ENCODE results near the gene ETV3L. TPM values are rescaled to one million over a fixed set of nuclear protein-coding genes. Genes with fewer than 3 reads are reported as not detected.

The ETV3L gene
- polyA plus RNA-seq, 4 donors: not detected

GRCh38 chr1:157043685-157044084 lies 55.9 kb downstream of the ETV3L start:
- Histone ChIP-seq H3K9me3 (ENCODE audit: control insufficient read depth in 2 of 2, insufficient read depth in 1 of 2, low read depth in 1 of 2, low read length in 1 of 2) (no peaks in the 10 kb centered on the region), H3K36me3 (ENCODE audit: control insufficient read depth in 3 of 3, insufficient read depth in 2 of 3, low read depth in 1 of 3, low read length in 3 of 3) (no peaks in the 10 kb centered on the region), H3K27me3 (ENCODE audit: control insufficient read depth in 3 of 3, insufficient read depth in 3 of 3, low read length in 3 of 3) (no peaks in the 10 kb centered on the region), H3K4me1 (ENCODE audit: control insufficient read depth in 3 of 3, insufficient read depth in 2 of 3, low read depth in 1 of 3, low read length in 2 of 3) (peaks cover 9 to 30% (median 28%) of the 10 kb centered on the region in 3 donors), H3K27ac (ENCODE audit: low read depth in 1 of 3, low read length in 2 of 3) (no peak overlapping the region), H3K4me3 (ENCODE audit: low read depth in 1 of 3, low read length in 3 of 3) (peak overlapping the region in 2 of 3 donors; percentile 42 to 59)
- FAIRE-seq: no peak
- DNase-seq: no peak
- WGBS, 3 donors: 56 to 73% (median 68%) methylated on average over 2 of the region's 2 CpGs

DNA sequence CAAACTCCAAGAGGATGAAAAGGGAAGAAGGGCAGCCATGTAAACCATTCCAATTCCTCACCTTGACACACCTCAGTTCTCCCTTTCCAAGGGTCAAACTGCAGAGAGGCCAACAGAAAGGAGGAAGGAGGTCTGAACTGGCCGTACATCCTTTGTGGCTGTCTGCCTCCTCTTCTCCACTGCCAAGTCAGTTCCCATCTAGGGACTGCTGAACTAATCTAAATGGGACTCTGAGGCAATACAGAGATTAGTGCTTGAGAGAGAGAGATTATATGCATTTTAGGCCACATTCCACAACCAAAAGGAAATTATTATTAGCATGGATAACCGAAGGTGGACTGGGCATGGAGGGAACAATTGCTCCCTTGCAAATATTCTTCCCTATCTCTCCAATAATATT lies 56.8 kb downstream of the ETV3L start:
- no peaks in the 10 kb centered on the region for H3K27me3 ChIP-seq (ENCODE audit: control insufficient read depth in 3 of 3, insufficient read depth in 3 of 3, low read length in 3 of 3)
- H3K4me3 ChIP-seq (ENCODE audit: low read depth in 1 of 3, low read length in 3 of 3): peak overlapping the region in 1 of 3 donors; percentile 42
- H3K9me3 ChIP-seq (ENCODE audit: control insufficient read depth in 2 of 2, insufficient read depth in 1 of 2, low read depth in 1 of 2, low read length in 1 of 2): no peaks in the 10 kb centered on the region
- H3K36me3 ChIP-seq (ENCODE audit: control insufficient read depth in 3 of 3, insufficient read depth in 2 of 3, low read depth in 1 of 3, low read length in 3 of 3): no peaks in the 10 kb centered on the region
- FAIRE-seq: no peak
- DNase-seq: peak in 1 of 2 donors; percentile 45
- peaks cover 9 to 30% (median 28%) of the 10 kb centered on the region in 3 donors for H3K4me1 ChIP-seq (ENCODE audit: control insufficient read depth in 3 of 3, insufficient read depth in 2 of 3, low read depth in 1 of 3, low read length in 2 of 3)
- WGBS, 3 donors: 16 to 34% (median 29%) methylated on average over 2 of the region's 2 CpGs
- H3K27ac ChIP-seq (ENCODE audit: low read depth in 1 of 3, low read length in 2 of 3): no peak overlapping the region

Other genes starting within 250 kb of the ETV3L start
- gene INSRR, start 240.7 kb downstream of the ETV3L start, polyA plus RNA-seq: under 1 TPM in 2 of 4 donors, not detected in 2; 0.01 to 0.04 TPM
- under 1 TPM in 2 of 4 donors, not detected in 2; 0.10 to 0.67 TPM for gene NTRK1, start 238.9 kb downstream of the ETV3L start, polyA plus RNA-seq
- gene PEAR1, start 206.1 kb downstream of the ETV3L start, polyA plus RNA-seq: 1 to 10 TPM in 2 of 4 donors, under 1 TPM in 2; 0.22 to 6.5 (median 2.6) TPM
- under 1 TPM in 2 of 4 donors, not detected in 2; 0.07 to 0.13 TPM for gene LRRC71, start 179.2 kb downstream of the ETV3L start, polyA plus RNA-seq
- 10 to 100 TPM; 13.2 to 31.5 (median 18.0) TPM for gene ARHGEF11, start 54.1 kb downstream of the ETV3L start, polyA plus RNA-seq
- gene ETV3, start 38.6 kb upstream of the ETV3L start, polyA plus RNA-seq: 10 to 100 TPM; 10.3 to 17.7 (median 14.0) TPM